HG02938 (cell line): ENCODE data around the gene HPCAL1.
"Not testable (repeated sequence)": the region's sequence is repeated elsewhere in the genome, so short reads cannot be mapped to it uniquely, and the experiment has no call there.

Experiments used
- ATAC-seq: cut with Tn5 transposase; IDR thresholded peaks from one replicate; pipeline ENCODE4 v1.9.1; 2021; ENCODE audit warnings: mild to moderate bottlenecking, moderate library complexity; ENCODE audit not compliant: unreplicated experiment

The HPCAL1 gene

DNA sequence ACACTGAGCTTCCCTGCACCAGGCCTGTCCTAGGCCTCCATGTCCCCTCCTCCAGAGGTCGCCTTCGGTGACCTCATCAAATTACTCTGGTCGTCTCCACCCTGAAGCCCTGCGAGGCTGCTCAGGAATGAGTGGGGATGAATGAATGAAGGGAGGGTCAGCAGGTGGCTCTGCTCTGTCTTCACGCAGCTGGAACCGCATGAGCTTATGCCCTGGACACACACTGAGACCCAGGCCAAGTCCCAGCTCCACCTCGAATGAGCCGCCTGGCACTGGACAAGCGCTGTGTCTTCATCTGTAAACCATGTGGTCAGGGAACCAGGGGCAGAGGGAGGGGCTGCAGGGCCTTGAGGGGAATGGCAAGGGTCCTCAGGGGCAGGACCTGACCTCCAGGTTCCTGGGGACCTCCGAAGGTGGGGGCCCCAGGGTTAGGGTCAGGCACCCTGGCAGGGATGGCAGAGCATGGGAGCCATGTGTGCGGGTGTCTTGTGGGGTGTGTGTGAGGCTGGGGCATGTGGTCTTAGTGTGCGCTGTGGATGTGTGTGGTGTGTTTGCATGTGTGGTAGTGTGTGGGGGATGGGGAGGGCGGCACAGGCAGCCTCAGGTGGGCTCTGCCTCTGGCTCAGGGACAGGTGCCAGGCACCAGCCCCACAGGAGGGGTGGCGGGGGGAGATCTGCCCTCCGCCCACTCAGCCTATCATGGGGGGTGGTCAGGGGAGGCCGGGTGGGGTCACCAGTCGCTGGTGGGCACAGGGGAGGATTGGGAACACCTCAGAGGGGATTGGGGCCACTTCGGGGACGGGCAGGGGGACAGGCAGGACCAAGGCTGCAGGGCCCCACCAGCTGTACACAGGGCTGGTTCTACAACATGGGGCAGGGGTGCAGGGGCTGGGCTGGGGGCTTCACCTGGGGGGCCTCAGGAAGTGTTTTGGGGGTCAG lies 131.5 kb downstream of the HPCAL1 start:
- no peak for ATAC-seq

DNA sequence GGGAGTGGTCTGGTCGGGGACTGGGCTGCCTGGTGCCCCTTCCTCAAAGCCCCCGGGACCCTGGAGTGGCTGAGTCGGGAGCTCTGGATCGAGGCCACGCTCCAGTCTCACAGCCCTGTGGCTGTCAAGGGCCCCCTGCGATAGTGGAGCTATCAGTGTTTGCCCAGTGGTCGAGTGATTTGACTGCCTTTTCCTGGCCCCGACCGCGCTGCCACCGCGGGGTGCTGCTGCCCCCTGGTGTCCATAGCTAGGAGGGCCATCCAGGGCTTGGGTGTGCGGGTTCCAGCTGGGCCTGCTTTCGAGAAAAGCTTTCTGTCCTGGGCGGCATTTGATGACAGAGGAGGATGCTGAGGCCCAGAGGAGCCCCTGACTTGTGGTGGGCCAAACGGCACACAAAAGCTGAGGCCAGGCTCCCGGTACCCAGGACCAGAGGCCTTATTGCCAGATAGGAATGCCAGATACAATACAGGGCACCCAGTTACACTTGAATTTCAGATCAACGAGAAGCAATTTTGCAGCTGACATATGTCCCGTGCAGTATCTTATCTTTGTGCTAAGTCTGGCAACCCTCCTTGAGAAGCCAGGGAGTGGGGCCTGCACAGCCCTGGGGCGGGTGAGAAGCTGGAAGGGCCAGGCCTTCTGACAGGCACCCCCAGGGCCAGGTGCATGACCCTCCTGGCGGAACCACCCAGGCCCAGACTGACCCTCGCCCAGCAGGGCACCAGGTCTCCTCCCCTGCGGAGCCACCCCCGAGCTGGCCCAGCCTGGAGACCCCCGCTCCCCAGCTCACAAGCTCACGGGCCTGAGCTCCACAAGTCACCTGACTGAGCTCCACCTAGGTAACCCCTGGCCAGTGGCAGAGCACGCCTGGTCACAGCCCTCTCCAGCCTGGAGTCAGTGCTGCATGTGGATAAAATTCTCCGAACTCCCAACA lies 132.4 kb downstream of the HPCAL1 start:
- ATAC-seq = peak; percentile 64

DNA sequence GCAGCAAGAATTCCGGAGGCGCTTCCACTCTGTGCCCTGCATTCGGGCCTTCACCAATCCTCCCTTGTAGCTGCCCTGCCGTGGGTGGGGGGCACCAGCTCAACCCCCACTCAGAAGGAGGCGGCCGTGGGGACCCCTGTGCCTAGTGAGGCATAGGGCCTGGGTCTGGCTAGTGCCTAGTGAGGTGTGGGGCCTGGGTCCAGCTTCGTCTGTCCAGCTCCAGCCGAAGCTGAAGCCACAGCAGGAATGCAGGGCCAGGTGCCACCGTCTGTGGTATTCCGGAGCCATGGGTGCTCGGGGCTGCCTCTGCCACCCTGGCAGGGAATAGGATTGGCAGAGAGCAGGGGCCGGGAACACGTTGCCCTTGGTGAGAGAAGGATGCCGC lies 133.1 kb downstream of the HPCAL1 start:
- no peak for ATAC-seq

DNA sequence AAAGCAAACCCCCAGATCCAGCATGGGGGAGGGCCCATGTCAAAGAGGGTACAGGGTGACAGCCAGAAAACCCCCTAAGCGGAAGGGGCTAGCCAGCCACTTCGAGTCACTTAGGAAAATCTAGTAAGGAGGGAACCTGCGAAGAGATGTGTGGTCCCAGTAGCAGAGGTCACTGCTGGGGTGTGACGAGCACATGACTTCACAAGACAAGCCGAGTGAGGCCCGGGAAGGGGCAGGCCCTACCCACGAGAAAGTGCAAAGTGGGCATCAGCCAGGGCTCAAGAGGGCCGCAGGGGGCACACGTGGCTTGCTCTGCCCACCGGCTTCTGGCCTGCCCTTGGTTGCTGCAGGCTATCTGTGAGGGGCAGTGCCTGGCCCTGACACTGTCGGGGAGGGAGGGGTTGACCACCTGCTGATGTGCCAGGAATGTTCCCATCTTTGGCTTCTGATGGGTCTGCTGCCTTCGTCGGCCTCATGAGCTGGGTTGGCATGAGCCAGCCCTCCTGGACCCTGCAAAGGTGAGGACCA lies 133.9 kb downstream of the HPCAL1 start:
- ATAC-seq = no peak

DNA sequence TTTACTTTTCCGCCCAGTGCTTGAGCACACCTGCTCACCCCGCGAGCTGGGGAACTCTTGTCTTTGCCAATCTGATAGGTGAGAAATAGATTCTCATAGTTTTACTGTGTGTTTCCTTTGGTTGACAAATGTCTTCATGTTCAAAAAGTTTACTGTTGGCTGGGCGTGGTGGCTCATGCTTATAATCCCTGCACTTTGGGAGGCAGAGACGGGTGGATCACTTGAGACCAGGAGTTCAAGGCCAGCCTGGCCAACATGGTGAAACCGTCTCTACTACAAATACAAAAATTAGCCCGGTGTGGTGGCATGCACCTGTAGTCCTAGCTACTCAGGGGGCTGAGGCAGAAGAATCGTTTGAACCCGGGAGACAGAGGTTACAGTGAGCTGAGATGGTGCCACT lies 135.1 kb downstream of the HPCAL1 start:
- no peak for ATAC-seq

DNA sequence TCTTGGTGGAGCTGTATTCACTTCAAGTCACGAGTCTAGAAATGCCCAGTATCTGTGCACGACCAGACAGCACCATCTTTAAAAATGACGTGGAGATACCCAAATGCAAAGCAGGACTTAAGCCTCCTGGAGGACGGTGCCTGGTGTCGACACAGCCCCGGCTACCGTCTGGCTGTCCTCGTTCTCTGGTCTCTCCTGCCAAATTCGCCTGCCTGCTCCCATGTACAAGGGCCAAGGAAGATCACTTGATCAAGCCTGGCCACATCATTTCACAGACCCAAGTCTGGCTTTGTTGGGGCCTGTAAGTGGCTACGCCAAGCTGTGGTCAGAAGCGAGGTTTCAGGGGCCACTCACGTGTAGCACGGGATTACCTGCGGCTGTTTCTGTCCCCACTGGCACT lies 136.0 kb downstream of the HPCAL1 start:
- no peak for ATAC-seq

DNA sequence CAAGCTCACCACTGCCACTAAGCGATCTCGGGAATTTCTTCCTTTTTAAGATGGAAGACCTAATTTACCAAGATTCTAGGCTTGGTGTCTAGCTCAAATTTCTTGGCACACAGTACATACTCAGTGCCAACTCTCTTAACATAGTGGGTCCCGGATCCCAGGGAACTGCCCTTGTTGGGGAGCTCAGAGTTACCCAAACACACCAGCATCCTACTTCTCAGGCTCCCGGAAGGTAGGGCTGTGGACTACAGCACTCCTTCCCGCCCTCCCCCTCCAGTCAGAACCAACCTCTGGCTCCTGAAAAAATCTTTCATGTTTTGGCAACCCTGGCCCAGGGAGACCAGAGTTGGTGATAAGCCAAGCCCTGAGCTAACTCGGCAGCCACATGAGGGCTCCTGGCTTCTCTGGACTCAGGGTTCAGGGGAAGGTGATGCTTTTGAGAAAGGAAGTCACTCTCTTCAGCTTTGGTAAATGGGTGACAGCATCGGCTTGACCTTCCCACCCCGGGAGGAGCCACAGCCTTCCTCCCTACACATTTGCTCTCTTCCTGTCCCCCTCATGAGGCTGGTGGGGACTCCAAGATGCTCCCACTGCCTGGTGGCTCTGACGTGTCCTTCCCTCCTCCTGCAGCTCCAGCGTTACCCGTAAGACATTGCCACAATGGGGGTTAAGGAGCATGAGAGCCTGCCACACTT lies 136.6 kb downstream of the HPCAL1 start:
- ATAC-seq = no peak

DNA sequence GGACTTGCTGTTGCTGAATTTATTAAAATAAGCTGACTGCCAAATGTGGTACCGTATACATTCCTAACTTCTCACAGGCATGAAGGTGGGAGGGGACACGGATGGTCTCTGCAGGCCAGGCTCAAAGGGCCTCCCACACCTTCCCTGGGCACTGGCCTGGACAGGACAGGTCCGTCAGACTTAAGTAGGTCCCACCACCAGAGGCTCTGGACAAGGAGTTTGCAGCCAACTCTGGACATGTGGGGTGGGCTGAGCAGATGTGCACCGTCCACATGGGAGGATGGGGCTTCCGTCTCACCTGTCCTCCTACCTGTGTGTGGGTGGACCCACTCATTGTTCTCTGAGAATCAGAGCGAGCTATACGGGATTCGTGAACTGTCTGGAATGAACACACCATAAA lies 137.3 kb downstream of the HPCAL1 start:
- no peak for ATAC-seq

DNA sequence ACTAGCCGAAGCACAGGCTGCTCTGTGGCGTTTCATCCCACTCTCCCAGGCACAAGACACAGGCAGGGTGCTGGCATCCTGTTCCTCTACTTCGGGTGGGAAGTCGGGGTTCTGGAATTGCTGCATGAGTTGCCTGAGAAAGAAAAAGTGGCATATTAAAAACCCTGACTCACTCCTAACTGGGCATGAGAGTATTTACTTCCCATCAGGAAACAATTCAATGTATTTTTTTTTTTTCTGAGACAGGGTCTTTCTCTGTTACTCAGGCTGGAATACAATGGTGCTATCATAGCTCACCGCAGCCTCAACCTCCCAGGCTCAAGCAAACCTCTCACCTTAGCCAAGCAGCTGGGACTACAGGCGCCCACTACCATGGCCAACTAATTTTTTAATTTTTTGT lies 138.0 kb downstream of the HPCAL1 start:
- no peak for ATAC-seq

DNA sequence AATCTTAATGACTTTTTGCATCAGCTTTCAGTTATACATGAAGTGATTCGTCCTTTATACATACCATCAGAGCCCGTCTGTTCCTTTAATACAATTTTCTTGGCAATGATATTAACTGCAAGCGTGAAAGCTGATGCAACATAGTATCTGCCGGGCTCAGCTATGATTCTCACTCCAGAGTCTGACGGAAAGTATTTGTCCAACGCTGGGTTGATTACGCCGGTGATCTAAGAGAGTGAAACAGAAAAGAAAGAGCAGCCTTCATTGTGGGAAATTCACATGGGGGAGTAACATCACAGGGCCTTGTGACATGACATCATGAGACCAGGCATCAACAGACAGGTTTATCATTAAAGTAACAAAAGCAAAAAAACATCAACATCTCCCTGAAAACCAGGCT lies 139.2 kb downstream of the HPCAL1 start:
- ATAC-seq = no peak

DNA sequence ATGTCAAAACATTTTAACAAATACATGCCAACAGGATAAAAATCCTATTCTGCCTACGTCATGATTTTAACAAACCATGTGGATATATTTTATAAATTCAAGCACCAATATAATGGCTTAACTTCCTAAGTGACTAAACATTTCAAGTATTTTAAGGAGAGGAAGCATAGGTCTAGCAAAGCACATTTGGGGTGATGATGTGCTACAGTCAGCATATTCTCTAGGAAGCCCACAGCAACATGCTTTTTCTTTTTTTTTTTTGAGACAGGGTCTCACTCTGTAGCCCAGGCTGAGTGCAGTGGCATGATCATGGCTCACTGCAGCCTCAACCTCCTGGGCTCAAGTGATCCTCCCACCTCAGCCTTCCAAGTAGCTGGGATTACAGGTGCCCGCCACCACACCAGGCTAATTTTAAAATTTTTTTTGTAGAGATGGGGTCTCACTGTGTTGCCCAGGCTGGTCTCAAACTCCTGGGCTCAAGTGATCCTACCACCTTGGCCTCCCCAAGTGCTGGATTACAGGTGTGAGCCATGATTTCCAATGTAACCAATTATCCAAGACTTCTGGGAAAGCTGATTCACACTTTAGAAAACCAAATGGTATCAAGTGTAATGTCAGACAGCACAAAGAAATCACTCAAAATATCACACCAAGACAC lies 139.9 kb downstream of the HPCAL1 start:
- ATAC-seq = not testable (repeated sequence)

DNA sequence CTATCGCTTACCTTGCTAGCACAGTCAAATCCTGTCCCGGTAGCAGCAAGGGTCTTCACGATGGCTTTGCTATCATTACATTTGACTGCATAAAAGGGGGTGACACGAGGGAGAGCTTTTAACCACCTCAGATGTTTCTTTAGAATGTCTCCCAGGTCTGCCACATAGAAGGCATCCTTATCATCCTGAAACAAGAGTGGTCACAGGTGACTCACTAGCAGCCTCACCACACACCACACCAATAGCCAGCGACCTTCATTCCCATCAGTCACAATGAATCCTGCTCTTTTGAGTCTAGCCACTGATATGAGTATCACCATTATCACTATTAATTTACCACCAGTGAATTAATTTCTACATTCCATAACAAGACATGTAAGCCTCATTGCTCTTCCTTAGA lies 141.8 kb downstream of the HPCAL1 start:
- no peak for ATAC-seq

DNA sequence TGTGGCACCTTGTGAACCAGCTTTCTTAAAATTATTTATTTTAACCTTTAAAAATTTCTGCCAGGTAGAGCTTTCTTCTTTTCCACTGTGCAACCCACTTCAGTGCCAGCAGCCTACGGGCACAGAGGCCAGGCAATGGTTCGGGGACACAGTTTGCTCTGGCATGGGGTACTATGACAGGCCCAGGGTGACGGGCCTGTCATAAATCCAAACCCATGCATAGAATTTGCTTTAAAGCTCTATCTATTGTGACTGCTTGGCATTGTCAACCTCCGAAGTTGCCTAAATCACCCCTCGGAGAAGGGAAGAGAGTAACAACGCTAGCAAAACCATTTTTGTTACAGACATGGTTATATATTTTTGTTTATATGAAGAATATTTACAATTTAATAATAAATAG lies 143.9 kb downstream of the HPCAL1 start:
- ATAC-seq = no peak

DNA sequence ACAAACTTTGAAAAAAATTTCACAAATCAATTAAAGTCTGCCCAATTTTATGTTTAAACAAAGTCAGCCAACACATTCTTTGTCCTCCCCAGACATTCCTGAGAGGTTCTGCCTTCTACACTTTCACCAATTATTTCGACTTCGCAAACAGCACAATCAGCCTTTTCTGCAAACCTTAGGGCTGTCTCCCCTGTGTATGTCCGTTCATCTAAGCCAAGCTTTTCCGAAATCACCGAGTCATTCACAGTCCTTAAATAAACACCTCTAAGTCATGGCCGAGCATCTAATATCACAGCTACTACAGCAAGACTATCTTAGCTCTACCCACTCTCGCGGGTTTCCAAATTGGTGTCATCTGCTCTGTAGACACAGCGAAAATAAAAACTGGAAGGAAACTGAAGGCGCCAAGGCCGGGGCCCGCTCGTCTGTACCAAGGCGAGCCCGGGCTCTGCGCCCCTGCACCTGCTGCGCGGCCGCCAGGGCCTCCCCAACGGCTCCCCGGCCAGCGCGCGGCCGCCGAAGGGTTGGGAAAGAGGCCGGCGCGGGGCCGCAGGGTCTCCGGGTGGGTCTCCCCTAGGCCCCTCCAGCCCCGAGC lies 144.7 kb downstream of the HPCAL1 start:
- peak; percentile 26 for ATAC-seq

DNA sequence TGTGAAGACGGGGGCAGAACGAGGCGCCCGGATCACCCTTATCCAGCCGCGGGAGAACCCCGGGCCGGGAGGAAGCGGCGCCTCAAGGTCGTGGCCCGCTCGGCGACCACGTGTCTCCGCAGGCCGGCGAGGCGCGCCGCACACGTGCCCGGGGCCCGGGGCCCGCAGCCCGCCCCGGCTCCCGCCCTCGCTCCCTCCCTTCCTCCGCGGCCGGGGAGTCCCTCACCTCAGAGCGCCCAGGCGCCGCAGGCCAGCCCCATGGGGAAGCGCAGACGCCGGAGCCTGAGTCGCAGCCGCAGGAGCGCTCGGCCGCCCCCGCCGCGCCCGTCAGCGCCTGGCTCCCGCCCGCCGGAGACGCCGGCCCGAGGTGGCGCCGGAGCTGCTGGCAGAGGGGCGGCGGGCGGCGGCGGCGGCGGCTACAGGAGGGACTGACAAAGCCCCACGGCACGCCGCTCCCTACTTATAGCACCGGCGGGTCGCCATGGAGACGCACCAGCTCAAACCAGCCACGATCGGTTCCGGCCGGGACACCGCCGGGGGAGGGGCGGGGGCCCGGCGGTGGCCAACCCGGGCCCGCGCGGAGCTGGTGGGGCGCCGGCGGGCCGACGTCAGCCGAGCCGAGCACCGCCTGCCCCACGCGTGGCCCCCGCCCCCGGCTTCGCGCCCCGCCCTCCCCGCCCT lies 145.3 kb downstream of the HPCAL1 start, which contains the start of gene ODC1:
TSS of gene ODC1 (minus strand) at position 433 of the 681 bp plus-strand sequence. CDS start 3,295 bp downstream, outside the sequence.
- peak; percentile 52 for ATAC-seq

DNA sequence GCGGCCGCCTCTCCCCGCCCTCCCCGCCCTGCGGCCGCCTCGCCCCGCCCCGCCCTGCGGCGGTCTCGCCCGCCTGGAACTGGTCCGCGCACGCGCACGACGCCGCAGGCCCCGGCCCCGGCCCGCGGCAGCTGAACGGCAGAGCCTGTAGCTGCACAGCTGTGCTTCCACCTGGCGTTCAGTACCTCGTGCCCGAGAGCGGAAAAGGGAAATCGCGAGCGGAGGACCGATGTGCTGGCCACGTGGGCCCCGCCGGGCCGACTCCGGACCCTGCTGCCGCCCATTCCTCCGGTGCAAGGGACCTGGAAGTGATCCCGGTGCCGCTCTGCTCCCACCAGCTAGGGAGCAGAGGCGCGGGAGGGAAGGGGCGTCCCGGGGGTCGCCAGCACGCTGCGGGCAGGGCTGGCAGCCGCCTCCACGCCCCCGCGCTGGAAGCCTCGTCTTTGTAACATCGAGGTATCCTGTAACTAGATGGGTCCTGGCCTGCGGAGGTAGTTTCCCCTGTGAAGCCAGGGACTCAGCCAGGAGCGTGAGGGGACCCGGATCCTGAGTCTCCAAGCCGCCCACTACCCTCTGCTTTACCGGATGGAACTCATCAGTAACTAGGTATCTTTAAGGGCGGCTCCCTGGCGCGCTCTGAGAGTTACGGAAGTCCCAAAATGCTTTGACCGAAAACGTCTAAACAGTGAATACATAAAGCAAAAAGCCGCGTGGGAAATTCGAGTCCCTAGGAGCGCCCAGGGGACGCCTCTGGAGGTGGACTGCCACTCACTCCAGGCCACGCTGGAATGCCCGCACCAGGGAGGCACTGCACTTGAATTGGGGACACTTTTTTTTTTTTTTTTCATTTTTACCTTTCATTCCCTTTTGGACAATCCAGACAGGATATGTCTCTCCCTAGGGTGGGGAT lies 146.1 kb downstream of the HPCAL1 start:
- ATAC-seq = peak; percentile 60

DNA sequence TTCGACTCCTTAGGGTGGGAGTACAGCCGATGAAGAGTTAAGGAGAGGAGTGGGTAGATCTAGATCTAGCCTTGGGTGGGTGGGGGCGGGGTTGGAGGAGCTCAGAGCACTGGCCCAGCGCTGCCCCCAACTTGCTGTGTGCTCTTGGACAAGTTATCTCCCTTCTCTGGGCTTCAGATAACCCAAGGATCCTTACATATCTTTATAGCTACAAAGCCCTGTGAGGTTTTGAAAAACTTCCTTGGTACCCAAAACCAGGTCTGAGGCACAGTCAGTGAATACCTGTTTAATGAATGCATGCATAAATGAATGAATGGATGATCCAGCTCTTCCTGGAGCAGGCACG lies 146.8 kb downstream of the HPCAL1 start:
- no peak for ATAC-seq
